HepG2 (cell line): Measurements from ENCODE around the gene CEP104.

ENCODE experiments used
- CTCF ChIP-seq: sonication (generic); formaldehyde crosslinking; IDR thresholded peaks from 2 replicates; pipeline ENCODE4 v1.5.0; 2020; ENCODE audit warnings: mild to moderate bottlenecking, missing genetic modification reagents, moderate library complexity
- MAX ChIP-seq: IDR thresholded peaks from 2 replicates; pipeline ENCODE4 v1.6.1; 2012; ENCODE audit warnings: inconsistent platforms
- POLR2AphosphoS5 ChIP-seq: IDR thresholded peaks from 2 replicates; pipeline ENCODE4 v1.6.1; 2012; ENCODE audit warnings: low read depth, low read length
- SMC3 ChIP-seq: IDR thresholded peaks from 2 replicates; pipeline ENCODE4 v1.6.1; 2011; ENCODE audit warnings: low read length, improper control_type of control experiment
- ZNF207 ChIP-seq: fragments of 450-650 bp; IDR thresholded peaks from 2 replicates; pipeline ENCODE4 v1.6.1; 2016; ENCODE audit warnings: antibody characterized with exemption, borderline replicate concordance

GRCh38 chr1:3776231-3776961 lies 80.6 kb downstream of the CEP104 start:
- TF ChIP-seq POLR2AphosphoS5 (no peak), ZNF207 (no peak), MAX (no peak), SMC3 (no peak), CTCF (CRISPR knock-in tag) (no peak)
